ENCODE data around the gene ADAMTS9. TPM values are rescaled to one million over a fixed set of nuclear protein-coding genes. Genes with fewer than 3 reads are reported as not detected.

Gene ADAMTS9
- total and polyA plus RNA-seq, 9 of the 15 experiments (the other 6 are each of a cell fraction or from before 2014, with no cell fraction given) = 0.05 to 0.32 (median 0.13) TPM; not detected in 2

DNA sequence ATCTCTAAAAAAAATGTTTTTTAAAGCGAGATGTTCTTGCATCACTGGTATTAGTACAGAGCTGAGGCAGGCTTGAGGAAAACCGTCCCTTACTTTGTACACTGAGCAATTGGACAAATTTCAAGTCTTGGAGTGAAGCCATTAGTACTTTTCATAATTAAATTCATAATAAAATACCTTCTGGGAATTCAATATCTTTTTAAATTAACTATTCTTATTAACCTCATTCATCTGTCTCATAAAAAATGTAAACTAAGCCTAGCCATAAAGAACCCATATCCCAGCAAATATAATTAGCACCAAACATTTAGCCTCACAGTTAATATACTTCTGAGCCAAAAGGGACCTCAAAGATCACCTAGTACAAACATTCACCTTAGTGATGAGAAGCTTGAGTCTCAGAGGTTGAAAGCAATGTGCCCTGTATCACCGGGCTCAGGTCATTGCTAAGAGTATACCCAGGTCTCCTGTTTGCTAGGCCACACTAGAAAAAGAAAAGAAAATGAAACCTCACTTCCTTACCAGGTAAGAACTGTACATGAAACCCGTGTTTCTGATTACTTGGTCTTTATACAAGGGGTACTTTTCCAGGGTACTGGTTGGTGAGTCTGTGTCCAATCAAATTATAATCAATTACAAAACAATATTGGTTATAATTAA lies 192.5 kb downstream of the ADAMTS9 start:
- Histone ChIP-seq H2AFZ (ENCODE audit: low read depth, low read length) (no peak overlapping the region), H4K20me1 (replicated peaks; ENCODE audit: control insufficient read depth, insufficient read depth, low read length) (no peaks in the 10 kb centered on the region), H3K27ac (ENCODE audit: extremely low read depth, low read depth, low read length) (no peak overlapping the region), H3K9me3 (replicated peaks; ENCODE audit: control insufficient read depth, insufficient read depth, low read depth, low read length) (no peaks in the 10 kb centered on the region), H3K9ac (ENCODE audit: insufficient read depth in 1 of 2, low read depth in 2 of 2, low read length in 2 of 2) (no peak overlapping the region), H3K4me2 (ENCODE audit: insufficient read depth, low read length) (no peak overlapping the region), H3K36me3 (ENCODE audit: control insufficient read depth, insufficient read depth, low read length) (no peaks in the 10 kb centered on the region), H3K9me1 (ENCODE audit: control insufficient read depth, insufficient read depth, low read length) (no peaks in the 10 kb centered on the region), H3K4me1 (replicated peaks in 1 of 2; ENCODE audit: control insufficient read depth in 2 of 2, insufficient read depth in 2 of 2, low read length in 2 of 2) (no peaks in the 10 kb centered on the region), H3K27me3 (ENCODE audit: control insufficient read depth in 2 of 2, insufficient read depth in 2 of 2, low read length in 2 of 2) (peaks cover 0 to 1% of the 10 kb centered on the region in 2 experiments; a peak in 1 of 5 replicates), H3K79me2 (ENCODE audit: control insufficient read depth, insufficient read depth, low read length) (no peaks in the 10 kb centered on the region), H3K4me3 (no peak overlapping the region)
- POLR2A ChIA-PET = no interaction called here
- no TSS peak for BruUV-seq (replicated peaks)
- DNase-seq (ENCODE audit: extremely low read depth in 1 of 4, low spot score in 3 of 4) (no peak), FAIRE-seq (no peak), ATAC-seq (no peak)
- WGBS (ENCODE audit: insufficient coverage, low coverage, missing lambda C conversion rate) = 0% methylated on average over 4 of the region's 4 CpGs
- TF ChIP-seq, protein P1, sequence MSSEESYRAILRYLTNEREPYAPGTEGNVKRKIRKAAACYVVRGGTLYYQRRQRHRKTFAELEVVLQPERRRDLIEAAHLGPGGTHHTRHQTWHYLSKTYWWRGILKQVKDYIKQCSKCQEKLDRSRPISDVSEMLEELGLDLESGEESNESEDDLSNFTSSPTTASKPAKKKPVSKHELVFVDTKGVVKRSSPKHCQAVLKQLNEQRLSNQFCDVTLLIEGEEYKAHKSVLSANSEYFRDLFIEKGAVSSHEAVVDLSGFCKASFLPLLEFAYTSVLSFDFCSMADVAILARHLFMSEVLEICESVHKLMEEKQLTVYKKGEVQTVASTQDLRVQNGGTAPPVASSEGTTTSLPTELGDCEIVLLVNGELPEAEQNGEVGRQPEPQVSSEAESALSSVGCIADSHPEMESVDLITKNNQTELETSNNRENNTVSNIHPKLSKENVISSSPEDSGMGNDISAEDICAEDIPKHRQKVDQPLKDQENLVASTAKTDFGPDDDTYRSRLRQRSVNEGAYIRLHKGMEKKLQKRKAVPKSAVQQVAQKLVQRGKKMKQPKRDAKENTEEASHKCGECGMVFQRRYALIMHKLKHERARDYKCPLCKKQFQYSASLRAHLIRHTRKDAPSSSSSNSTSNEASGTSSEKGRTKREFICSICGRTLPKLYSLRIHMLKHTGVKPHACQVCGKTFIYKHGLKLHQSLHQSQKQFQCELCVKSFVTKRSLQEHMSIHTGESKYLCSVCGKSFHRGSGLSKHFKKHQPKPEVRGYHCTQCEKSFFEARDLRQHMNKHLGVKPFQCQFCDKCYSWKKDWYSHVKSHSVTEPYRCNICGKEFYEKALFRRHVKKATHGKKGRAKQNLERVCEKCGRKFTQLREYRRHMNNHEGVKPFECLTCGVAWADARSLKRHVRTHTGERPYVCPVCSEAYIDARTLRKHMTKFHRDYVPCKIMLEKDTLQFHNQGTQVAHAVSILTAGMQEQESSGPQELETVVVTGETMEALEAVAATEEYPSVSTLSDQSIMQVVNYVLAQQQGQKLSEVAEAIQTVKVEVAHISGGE (CRISPR knock-in tag; IDR thresholded peaks at IDR 0.05) = peak in 1 of 3 experiments; percentile 36; a peak in 1 of 6 replicates
- no peak for TF ChIP-seq ADNP (tag; IDR thresholded peaks at IDR 0.05)
- in situ Hi-C loops (cut with MboI) = no loop called here
- CTCF ChIA-PET (ENCODE audit: low intra/inter-chr PET ratio) = no interaction called here
- intact Hi-C loops (cut with micrococcal nuclease) = no loop called here

Measured in K562 (cell line).